Stomach (tissue), 9 donors: ENCODE results near the gene ZNF653. TPM values are rescaled to one million over a fixed set of nuclear protein-coding genes. Genes with fewer than 3 reads are reported as not detected.
"Not testable (repeated sequence)": the region's sequence is repeated elsewhere in the genome, so short reads cannot be mapped to it uniquely, and the experiment has no call there.

Experiments used
- DNase-seq, 2 donors: peaks; one replicate each; pipeline versions ENCODE4 v3.0.0 to v3.0.0-alpha.2; 2013 to 2019
- H3K27ac ChIP-seq, 5 donors: fragments of 200-600 bp in 4 of 5; sonication (generic) in 4 of 5; one replicate each; pipeline ENCODE4 v1.5.1; 2013 to 2019; ENCODE audit warnings: mild to moderate bottlenecking in 1 of 5, moderate library complexity in 1 of 5
- H3K27me3 ChIP-seq, 3 donors: fragments of 200-600 bp; sonication (generic); one replicate each; pipeline ENCODE4 v1.5.1; 2017 to 2019; ENCODE audit warnings: mixed run types in 1 of 3
- H3K36me3 ChIP-seq, 4 donors: fragments of 200-600 bp; sonication (generic); 1 replicate in 3 of 4; 2 replicates in 1 of 4; pipeline ENCODE4 v1.5.1; 2016 to 2019
- H3K4me1 ChIP-seq, 4 donors: fragments of 200-600 bp; sonication (generic); one replicate each; pipeline ENCODE4 v1.5.1; 2016 to 2019
- H3K4me3 ChIP-seq, 4 donors: fragments of 200-600 bp; sonication (generic) in 3 of 4; one replicate each; pipeline ENCODE4 v1.5.1; 2016 to 2019; ENCODE audit warnings: mild to moderate bottlenecking in 1 of 4
- H3K9me3 ChIP-seq, 4 donors: fragments of 200-600 bp; sonication (generic); one replicate each; pipeline ENCODE4 v1.5.1; 2016 to 2019
- CTCF ChIP-seq, 7 experiments: fragments of 450-650 bp in 4 of 7; fragments of 200-600 bp in 3 of 7; sonication (generic) in 3 of 7; IDR thresholded peaks; one replicate each; pipeline ENCODE4 v1.5.1; 2016 to 2019; ENCODE audit warnings: antibody characterized with exemption in 7 of 7, control low read depth in 2 of 7, mild to moderate bottlenecking in 1 of 7
- EP300 ChIP-seq: sonication (generic); formaldehyde crosslinking; IDR thresholded peaks from one replicate; pipeline ENCODE4 v1.6.1; 2017; ENCODE audit warnings: antibody characterized with exemption
- POLR2A ChIP-seq, 4 donors: fragments of 450-650 bp; IDR thresholded peaks; one replicate each; pipeline ENCODE4 v1.6.1; 2016; ENCODE audit warnings: antibody characterized with exemption in 4 of 4, control low read depth in 2 of 4, mild to moderate bottlenecking in 1 of 4, moderate library complexity in 1 of 4
- POLR2AphosphoS5 ChIP-seq, 3 donors: sonication (generic); formaldehyde crosslinking; IDR thresholded peaks; one replicate each; pipeline ENCODE4 v1.6.1; 2016; ENCODE audit warnings: antibody characterized with exemption in 3 of 3
- whole genome bisulfite sequencing, 5 donors: extraction: QIAGEN DNeasy Blood & Tissue Kit in 3 of 5; methylation state at CpG; one replicate each; pipeline versions ENCODE4 v1.1.5 to v1.1.7; 2013 to 2018; 5-methylcytosine and 5-hydroxymethylcytosine counted together
- intact Hi-C: fragments of 100-400 bp; cut with DNase I; formaldehyde crosslinking; loops from one replicate; pipeline ENCODE4 v1.15.1; 2023; ENCODE audit warnings: low total_unique reads
- polyA plus RNA-seq, 3 donors: library from polyadenylated mRNA; stranded (reverse); fragments of 200-250 nt; gene quantifications; one replicate each; pipeline ENCODE4 v1.2.3, GENCODE V29; 2013
- total RNA-seq, 5 donors: library from RNA; depleted of rRNA; stranded (reverse); fragments of >200 nt; gene quantifications; one replicate each; pipeline versions ENCODE4 v1.1.0 to v1.2.3, GENCODE V29; 2014 to 2016
- donor health status: healthy with polysubstance abuse.
- donor health status: Bipolar disorder and iron deficiency.
- donor health status: healthy.

Gene ZNF653
- total and polyA plus RNA-seq, 8 donors, result 6.7 to 99.6 (median 13.9) TPM

GRCh38 chr19:11460207-11460606 is 45.4 kb downstream of the ZNF653 start:
- H3K9me3 ChIP-seq, result no peaks in the 10 kb centered on the region

GRCh38 chr19:11458912-11459311 is 46.7 kb downstream of the ZNF653 start:
- H3K36me3 ChIP-seq, H3K27ac ChIP-seq, H3K9me3 ChIP-seq, intact Hi-C loops, H3K4me3 ChIP-seq, DNase-seq, H3K4me1 ChIP-seq: not testable (repeated sequence)
- H3K27me3 ChIP-seq, result peaks cover 0 to 42% (median 0%) of the 10 kb centered on the region in 3 donors
- 76 to 86% (median 79%) methylated on average over 11 of the region's 11 CpGs for WGBS, 5 donors

More at GRCh38 chr19:11460207-11460606, 45.4 kb downstream of the ZNF653 start:
- no peak for DNase-seq
- no peak overlapping the region for H3K4me3 ChIP-seq
- TF ChIP-seq EP300 (no peak), POLR2AphosphoS5 (IDR thresholded peaks at IDR 0.05) (no peak), POLR2A (IDR thresholded peaks at IDR 0.05) (no peak), CTCF (IDR thresholded peaks at IDR 0.05) (no peak)
- WGBS, 5 donors, result 45 to 66% (median 53%) methylated on average over 4 of the region's 4 CpGs
- peaks cover 0 to 5% (median 0%) of the 10 kb centered on the region in 4 donors for H3K4me1 ChIP-seq
- H3K27ac ChIP-seq, result no peak overlapping the region
- peaks cover 0 to 38% (median 0%) of the 10 kb centered on the region in 3 donors for H3K27me3 ChIP-seq
- no peaks in the 10 kb centered on the region for H3K36me3 ChIP-seq
- intact Hi-C loops, result no loop called here

GRCh38 chr19:11458236-11458900 is 47.3 kb downstream of the ZNF653 start:
- DNase-seq, result no peak
- Histone ChIP-seq H3K27me3 (peaks cover 0 to 45% (median 0%) of the 10 kb centered on the region in 3 donors), H3K9me3 (no peaks in the 10 kb centered on the region), H3K27ac (no peak overlapping the region), H3K4me3 (no peak overlapping the region), H3K4me1 (peaks cover 0 to 5% (median 0%) of the 10 kb centered on the region in 4 donors), H3K36me3 (no peaks in the 10 kb centered on the region)
- intact Hi-C loops, result no loop called here
- TF ChIP-seq POLR2A (IDR thresholded peaks at IDR 0.05) (no peak), EP300 (no peak), CTCF (IDR thresholded peaks at IDR 0.05) (no peak), POLR2AphosphoS5 (IDR thresholded peaks at IDR 0.05) (no peak)
- 80 to 89% (median 86%) methylated on average over 19 of the region's 19 CpGs for WGBS, 5 donors

GRCh38 chr19:11457831-11458230 is 47.8 kb downstream of the ZNF653 start:
- peaks cover 0 to 51% (median 0%) of the 10 kb centered on the region in 3 donors for H3K27me3 ChIP-seq
- DNase-seq, result no peak
- H3K4me3 ChIP-seq, result no peak overlapping the region
- no peak overlapping the region for H3K27ac ChIP-seq
- H3K36me3 ChIP-seq, result no peaks in the 10 kb centered on the region
- intact Hi-C loops, result no loop called here
- peaks cover 0 to 5% (median 0%) of the 10 kb centered on the region in 4 donors for H3K4me1 ChIP-seq
- 88 to 93% (median 89%) methylated on average over 15 to 20 of the region's 20 CpGs for WGBS, 5 donors
- H3K9me3 ChIP-seq, result no peaks in the 10 kb centered on the region
- TF ChIP-seq POLR2A (IDR thresholded peaks at IDR 0.05) (no peak), CTCF (IDR thresholded peaks at IDR 0.05) (no peak), EP300 (no peak)

GRCh38 chr19:11457115-11457514 is 48.5 kb downstream of the ZNF653 start:
- intact Hi-C loops, result no loop called here
- TF ChIP-seq EP300 (no peak), POLR2A (IDR thresholded peaks at IDR 0.05) (no peak), CTCF (IDR thresholded peaks at IDR 0.05) (no peak), POLR2AphosphoS5 (IDR thresholded peaks at IDR 0.05) (no peak)
- Histone ChIP-seq H3K27me3 (peaks cover 0 to 54% (median 0%) of the 10 kb centered on the region in 3 donors), H3K9me3 (no peaks in the 10 kb centered on the region), H3K4me1 (peaks cover 0 to 5% (median 0%) of the 10 kb centered on the region in 4 donors), H3K36me3 (no peaks in the 10 kb centered on the region), H3K4me3 (no peak overlapping the region), H3K27ac (no peak overlapping the region)
- DNase-seq, result peak in 1 of 2 donors; percentile 65
- 17 to 67% (median 22%) methylated on average over 2 to 18 of the region's 18 CpGs for WGBS, 5 donors
